OCI-M2 (cell line): ENCODE measurements around the gene UTP4.

ENCODE experiments used
- DNase-seq: peaks from one replicate; lab custom pipeline; 2025; ENCODE audit not compliant: unreplicated experiment; lab: John Stamatoyannopoulos, UW

UTP4 gene

DNA sequence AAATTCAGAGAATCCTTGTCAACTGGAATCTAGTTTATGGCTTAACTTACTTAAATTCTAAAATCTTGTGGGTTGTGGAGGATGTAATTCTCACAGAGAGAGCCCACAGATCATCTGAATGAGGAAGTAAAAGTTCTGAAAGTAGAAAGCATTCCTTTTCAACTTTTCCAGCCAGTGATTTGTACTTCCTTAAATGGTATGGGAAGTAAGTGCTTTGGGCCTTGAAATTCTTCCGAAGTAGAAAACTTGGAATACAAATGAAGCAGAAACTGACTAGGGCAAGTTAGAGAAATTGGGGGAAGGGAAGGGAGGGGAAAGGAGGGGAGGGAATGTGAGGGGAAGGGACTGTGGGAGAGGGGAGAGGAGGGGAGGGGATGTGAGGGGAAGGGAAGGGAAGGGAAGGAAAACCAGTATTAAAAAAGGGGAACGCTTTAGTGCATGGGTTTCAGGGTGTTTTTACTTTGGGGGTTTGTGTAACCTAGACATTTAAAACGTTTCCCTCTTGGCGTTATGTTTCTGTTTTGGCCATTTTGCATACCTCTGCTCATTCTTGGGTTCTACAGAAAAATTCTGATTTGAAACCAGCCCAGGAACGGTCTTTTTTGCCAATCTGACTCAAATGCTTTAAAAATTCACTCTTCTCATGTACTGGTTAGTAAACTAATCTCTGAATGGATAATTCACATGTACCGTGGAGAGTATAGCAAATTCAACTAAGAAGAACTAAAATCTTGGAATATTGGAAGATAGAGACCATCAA, 39.1 kb downstream of the UTP4 start:
- no peak for DNase-seq

GRCh38 chr16:69176033-69176800, 43.8 kb downstream of the UTP4 start:
- no peak for DNase-seq

- DNase-seq, result no peak
Measured at GRCh38 chr16:69179328-69180010, 47.0 kb downstream of the UTP4 start.

- DNase-seq, result no peak
Measured at GRCh38 chr16:69180011-69180338, 47.5 kb downstream of the UTP4 start.

- no peak for DNase-seq
Measured at GRCh38 chr16:69182730-69183416, 50.4 kb downstream of the UTP4 start.

DNA sequence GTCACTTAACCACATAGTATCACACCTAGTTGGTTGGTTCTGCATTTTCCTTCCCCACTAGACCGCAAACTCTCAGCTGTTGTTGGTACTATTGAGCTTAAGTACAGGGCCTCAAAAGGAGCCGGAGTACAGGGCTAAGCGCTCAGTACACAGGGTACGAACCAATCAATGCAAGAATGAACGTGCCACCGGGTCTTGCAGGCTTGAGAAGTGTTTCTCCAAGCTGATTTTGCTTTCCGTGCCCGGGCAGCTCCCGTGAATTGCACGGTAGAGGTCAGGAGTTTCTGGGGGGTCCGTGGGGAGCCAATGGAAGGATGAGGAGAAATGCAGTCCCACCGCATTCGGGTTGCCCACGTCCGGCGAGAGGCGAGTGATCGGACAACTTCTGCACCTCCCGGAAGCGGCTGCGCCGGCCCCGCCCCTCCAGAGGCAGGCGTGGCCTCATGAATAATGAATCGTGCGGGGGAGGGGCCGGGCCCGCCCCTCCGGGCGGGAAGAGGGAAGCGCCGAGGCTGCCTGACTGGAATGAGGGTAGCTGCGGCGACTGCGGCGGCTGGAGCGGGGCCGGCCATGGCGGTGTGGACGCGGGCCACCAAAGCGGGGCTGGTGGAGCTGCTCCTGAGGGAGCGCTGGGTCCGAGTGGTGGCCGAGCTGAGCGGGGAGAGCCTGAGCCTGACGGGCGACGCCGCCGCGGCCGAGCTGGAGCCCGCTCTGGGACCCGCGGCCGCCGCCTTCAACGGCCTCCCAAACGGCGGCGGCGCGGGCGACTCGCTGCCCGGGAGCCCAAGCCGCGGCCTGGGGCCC, 54.4 kb downstream of the UTP4 start, which contains the start of gene SNTB2:
TSS of gene SNTB2 (plus strand) at position 523 of the 804 bp plus-strand sequence. CDS start at position 526, 3 bp downstream.
- peak; percentile 20 for DNase-seq

GRCh38 chr16:69187446-69188235, 55.2 kb downstream of the UTP4 start:
- DNase-seq, result no peak

- no peak for DNase-seq
Measured at GRCh38 chr16:69188236-69188549, 55.7 kb downstream of the UTP4 start.

DNA sequence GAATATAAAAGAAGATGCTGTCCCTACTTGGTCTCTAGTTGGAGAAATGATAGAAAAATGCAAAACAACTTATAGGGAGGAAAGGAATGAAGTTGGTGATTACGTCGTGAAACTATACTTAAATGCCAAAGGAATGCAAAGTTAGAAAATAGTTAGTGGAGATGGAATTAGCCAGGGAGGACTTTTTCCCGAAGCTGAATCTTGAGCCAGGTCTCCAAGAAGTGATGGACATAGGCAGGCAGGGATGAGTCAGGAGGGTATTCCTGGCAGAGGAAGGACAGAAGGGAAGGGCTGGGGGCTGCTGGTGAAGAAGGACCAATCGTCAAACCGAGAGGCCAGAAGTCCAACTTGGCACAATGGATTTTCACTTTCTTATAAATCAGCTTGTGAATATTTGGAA, 56.3 kb downstream of the UTP4 start:
- DNase-seq, result no peak

DNA sequence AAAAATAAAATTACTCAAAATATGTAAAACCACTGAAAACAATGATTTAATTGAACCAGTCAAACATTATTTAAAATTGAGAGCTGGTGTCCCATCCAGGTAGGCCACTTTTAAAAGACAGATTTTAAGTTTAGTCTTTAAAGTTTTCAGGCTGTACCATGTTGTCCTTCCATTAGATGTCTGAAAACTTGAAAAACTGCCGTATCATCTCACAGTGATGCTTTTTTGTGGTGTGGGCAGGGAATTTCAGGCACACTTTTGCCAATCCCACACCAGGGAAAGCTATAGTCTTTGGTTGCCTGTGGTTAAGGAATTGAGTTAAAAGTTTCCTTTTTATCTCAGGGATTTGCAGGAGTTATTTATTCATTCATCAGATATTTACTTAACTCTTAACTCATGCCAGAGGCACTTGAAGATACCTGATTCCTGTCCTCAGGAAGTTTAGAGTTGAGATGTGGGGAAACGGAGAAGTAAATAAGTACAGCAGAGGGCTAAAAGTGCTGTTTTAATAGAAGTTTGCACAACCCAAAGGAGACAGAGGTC, 57.7 kb downstream of the UTP4 start:
- DNase-seq, result no peak

DNA sequence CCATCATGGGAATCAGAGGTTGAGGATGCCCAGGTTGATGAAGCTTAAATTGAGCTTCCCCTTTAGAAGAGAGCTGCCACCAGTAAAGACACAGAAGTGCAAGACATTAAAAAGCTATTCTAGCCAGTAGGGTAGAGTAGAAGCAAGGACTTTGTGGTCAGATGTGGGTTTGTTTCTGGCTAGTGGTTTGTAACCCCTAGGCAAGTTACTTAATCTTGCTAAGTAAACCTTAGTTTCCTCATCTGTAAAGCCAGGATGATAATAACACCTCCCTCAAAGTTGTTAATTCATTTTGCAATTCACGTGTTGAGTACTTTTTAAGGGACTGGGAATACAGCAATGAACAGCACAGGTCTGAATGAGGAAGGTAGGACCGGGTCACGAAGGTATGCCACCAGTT, 58.1 kb downstream of the UTP4 start:
- DNase-seq, result no peak

GRCh38 chr16:69191136-69191535, 58.7 kb downstream of the UTP4 start:
- DNase-seq, result no peak

- no peak for DNase-seq
Measured at GRCh38 chr16:69193855-69194254, 61.4 kb downstream of the UTP4 start.

DNA sequence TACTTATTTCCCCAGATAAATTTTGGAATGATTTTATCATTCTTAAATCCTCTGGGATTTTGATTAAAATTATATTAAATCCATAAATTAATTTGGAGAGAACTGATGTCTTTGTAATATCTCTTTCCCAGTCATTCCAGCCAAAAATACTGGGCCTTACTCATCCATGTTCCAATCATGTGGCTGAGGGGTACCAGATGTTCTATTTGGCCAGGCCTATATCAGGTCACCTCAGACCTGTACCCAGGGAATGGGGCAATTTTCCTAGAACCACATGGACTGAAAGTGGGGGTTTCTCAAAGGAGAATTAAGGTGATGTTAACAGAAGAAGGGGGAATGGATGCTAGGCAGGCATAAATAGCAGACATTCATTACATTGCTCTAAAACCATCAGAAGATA, 62.0 kb downstream of the UTP4 start:
- DNase-seq, result no peak

DNA sequence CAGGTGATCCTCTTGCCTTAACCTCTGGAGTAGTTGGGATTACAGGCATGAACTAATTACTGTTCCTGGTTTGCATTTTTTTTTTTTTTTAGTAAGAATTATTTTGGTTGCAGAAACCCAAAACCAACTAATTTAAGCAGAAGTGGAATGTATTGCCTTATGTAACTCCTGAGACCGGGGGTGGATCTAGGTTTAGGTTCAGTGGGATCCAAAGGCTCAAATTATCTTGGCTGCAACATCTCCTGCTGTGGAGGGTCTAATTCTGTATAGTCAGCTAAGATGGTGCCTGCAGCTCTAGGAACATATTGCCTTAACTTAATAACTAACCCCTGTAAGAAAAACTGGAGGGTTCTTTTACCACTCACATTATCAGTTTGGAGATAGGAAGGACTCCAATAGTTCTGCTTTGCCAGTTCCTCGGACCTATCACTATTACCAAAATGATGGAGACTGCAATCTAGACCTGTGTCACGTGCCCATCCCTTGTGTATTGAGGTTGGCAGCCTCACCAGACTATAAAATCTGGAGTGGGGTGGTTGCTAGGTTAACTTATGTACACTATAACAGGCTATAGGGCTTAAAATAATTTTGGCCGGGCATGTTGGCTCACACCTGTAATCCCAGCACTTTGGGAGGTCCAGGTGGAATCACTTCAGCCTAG, 63.0 kb downstream of the UTP4 start:
- DNase-seq, result no peak

- no peak for DNase-seq
Measured at GRCh38 chr16:69197573-69197972, 65.1 kb downstream of the UTP4 start.

DNA sequence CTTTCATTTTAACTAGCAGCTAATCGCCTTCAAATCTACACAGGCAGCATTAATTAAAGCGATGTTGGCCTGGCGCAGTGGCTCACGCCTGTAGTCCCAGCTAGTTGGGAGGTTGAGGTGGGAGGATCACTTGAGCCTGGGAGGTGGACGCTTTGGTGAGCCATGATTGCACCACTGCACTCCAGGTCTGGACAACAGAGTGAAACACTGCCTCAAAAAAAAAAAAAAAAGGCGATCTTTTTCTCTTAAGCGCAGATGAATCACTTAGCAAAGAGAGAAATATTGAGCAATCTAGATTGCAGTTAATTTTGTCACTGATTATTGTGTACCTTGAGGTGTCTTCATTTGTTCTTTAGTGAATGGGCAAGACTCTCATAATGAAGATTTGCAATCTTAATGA, 66.9 kb downstream of the UTP4 start:
- no peak for DNase-seq

DNA sequence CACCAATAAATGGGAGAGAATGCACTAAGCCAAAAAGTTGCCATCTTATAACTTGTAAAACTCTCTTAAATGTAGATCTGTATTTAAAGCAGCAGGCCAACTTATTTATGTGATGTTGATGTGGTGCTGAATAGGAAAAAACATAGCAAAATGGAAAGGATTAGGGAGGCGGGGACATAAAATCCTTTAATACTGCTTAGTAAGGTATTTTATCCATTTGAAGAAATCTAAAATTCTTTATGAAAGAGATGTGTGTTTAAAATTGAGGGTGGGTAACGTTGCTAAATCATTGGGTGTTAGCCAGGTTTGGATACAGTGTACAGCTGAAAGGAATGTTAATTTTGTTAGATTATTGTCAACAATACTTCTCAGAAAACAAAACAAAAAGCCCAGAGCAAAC, 68.8 kb downstream of the UTP4 start:
- DNase-seq, result no peak

- DNase-seq, result no peak
Measured at GRCh38 chr16:69201787-69202186, 69.3 kb downstream of the UTP4 start.
